ENCODE measurements around the gene MEG3.

Gene MEG3
- total RNA-seq: 0 to 2.2 (median 0.14) reads per million in 18 experiments

DNA sequence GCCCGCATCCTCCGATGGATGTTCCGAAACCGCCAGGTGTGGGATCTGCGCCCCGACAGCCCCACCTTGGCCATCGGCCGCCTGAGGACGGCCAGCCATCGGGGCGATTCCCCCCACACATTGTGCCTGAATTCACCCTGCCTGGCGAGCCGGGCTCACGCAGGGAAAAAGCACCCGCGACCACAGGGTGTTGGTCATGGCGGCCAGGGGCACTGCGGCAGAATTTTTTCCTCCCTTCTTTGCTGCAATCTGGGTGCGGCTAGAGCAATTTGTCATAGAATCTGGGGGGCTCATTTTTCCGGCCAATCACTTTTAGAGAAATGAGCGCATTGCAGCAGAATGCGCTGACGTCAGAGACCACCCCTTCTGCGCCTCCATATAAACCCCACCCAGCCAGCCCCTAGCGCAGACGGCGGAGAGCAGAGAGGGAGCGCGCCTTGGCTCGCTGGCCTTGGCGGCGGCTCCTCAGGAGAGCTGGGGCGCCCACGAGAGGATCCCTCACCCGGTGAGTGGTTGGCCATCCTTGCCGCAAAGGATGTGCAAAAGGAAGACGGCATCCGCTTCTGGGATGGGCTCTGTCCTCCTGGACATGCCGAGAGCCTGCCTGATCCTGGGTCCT is at the start of gene MEG3:
TSS of gene MEG3 (plus strand) at position 406 of the 619 bp plus-strand sequence.
- no peak for DNase-seq

DNA sequence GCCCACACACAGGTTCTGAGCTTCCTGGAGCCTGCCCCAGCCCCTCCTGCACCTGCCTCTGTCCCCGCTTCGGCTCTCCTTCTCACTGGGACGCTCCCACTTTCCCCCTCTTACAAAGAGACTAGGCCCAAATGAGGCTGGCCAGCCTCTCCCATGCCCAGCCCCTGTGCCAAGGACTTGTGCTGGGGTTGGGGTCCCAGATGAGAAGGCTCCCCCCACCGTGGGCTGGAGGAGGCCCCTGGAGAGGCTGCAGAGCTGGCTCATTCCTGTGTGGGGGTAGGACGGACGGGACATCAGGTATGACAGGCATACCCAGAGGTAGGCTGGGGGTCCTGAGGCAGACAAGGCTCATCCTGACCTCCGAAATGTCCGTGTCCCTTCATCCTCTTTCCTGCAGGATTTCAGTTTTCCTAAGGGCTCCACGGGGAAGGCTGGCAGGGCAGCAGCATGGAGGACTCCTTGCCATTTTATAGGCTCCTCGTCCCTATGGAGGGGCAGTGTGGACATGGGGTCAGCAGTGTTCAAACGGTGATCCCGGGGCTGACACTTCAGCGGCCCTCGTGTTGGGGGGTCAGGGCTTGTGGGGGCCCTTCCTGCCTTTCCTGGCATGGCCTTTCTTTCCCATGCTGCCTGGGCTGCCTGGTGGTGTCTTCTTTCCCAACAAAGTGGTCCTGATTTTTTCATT is 49.1 kb upstream of the MEG3 start:
- DNase-seq: no peak

DNA sequence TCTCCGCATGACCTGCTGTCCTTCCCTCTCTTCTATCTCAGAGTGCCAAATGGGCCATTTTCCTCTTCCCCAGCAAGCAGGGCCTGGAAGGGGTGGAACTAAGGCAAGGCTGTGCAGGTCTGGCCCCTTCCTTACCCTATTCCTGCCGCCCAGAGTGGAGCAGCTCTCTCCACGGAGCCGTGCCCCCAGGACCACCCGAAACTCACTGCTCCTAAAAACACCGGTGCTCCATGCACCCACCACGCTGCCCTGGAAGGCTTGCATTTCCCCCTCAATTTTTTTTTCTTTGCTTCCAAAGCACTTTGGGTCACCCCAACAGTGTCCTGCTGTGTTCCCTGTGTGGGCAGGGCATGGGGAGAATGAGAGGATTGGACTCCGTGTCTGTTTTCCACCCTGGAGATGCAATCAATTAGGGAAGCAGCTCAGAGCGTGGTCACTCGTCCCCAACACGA is 48.5 kb upstream of the MEG3 start:
- no peak for DNase-seq

DNA sequence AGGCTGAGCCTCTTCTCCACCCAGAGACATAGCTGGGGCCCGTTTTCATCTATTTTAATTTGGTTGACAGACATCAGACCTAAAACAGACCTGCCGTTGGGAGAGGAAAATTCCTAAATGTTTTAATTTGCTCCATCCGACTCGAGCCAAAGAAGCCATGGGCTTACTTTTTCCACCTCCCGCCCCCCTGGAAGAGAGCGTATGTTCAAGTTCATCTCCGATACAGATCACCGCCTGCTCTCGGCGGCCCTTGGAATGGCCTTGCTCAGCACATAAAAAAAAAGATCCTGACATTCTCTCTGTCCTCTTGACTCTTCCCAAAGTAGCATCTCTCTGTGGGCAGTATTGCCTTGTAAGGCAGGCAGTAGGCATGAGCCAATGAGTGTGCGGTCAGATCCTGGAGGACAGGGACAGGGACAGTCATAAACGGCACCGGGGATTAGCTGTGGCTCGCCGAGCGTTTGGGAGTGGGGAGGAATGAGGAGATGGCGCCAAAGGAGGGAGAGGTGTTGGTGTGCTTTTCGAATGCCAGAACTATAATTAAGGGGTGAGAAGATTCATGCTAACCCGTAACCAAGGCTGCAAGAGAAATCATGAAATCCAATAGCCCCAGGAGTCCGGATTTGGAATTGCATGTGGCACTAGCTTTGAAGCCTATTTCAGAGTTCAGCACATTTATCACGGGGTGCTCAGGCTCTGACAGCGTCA is 47.9 kb upstream of the MEG3 start:
- DNase-seq: no peak

DNA sequence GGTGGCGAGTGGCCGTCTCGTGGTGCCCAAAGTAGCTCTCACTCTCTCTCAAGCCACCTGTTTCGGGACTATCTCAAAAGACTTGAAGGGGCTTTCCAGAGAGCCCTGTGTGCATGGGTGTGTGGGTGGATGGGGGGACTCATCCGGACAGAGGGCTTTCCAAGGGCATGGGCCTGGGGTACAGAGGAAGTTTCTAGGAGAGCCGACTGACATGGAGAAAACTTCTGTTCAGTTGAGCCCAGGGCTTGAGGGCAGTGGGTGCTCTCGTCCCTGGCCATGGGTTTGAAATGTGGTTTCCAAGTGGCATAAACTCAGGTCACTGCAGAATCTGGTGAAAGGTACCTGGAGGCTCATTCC is 47.4 kb upstream of the MEG3 start:
- DNase-seq: no peak

DNA sequence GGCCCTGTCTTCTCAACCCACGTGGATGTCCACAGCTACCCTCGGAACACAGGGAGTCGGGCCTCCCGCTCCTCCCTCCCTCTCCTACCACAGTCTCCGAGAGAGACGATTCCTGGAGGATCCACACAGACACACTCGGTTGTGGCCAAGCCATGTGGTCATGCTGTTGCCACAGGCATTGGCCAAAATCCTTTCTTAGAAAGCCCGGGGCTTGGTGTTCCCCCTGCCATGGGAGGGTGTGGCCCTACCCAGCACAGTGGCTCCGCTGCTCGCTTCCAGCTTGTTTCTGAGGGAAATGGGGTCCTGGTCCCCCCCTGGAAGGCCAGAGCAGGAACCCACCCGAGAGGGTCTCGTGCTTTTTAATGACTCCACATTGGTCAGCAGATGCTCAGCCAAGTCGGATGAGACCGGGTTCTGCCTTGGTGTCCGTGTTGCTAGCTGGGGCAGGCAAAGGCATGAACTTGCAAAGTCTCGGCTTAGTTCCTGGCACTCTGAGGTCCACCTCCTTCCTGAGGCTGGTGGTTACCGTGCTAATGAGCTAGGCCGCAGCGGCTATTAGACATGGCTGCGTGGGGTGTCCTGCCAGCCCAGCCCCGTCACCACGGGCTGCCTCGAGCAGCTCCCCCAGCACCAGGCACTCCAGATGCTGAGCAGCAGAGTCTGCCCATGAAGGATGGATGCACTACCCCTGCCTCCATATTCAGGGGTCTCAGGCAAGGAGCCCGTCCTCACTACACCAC is 46.8 kb upstream of the MEG3 start:
- DNase-seq: no peak

DNA sequence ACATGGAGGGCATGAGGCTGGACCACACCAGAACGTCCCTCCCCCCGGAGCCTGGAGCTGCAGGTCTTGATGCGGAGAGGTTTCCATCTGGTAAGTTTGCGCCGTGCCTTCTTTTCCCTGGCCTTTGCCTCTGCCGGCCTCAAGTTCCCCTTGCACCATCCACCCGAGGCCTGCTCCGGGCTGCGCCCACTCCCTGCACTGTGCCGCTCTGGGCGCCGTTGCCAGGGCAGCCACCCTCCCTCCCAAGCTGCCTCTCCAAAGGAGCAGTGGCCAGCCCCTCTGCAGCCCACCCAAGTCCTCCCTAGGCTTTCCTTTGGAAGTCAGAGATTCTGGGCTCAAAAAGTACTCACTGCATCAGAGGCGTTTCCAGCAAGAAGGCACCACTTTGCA is 46.2 kb upstream of the MEG3 start:
- no peak for DNase-seq

DNA sequence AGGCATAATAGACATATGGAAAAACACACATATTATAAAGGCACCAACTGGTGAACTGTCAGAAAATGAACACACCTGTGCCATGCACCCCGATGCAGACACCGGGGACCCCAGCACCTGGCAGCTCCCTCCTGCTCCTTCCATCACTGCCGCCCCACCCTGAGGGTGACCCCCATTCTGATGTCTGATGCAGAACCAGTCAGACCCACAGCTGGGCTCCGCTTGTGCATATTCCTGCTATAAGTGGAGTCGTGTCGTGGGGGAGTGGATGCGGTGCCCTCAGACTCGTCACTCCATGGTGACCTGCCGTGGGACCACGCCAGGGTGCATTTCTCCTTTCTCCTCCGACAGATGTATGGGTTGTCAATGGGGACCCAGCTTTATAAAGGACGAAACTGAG is 45.7 kb upstream of the MEG3 start:
- no peak for DNase-seq

DNA sequence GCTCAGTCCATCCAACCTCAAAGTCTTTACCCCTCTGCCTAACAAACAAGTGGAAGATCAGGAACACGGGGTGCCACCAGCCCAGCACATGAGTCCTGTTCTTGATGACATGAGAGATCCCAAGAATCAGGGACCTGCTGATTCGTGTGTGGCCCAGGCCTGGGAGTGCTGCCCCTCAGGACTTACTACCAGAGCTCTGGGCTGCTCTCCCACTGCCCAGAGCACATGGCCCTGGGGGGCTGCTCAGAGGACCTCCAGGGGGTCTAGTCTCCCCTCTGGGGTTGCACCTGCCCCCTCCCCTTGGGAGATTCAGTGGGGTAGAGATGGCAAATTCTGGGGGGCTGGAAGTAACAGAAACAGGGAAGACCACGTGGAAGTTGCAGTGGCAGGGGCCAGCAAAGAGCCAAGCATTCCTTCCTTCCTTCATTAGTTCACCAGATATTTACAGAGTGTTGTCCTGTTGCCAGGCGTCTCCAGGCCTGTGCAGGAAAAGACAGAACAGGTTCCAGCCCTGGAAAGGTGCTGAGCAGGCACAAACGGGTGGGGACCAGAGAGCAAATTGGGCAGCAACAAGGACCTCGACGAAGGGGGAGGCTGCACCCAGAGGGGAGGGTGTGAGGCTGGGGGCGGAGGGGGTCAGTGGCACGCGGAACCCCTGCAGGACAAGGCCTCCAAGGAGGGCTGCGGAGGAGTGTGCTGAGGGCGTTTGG is 45.1 kb upstream of the MEG3 start:
- no peak for DNase-seq

DNA sequence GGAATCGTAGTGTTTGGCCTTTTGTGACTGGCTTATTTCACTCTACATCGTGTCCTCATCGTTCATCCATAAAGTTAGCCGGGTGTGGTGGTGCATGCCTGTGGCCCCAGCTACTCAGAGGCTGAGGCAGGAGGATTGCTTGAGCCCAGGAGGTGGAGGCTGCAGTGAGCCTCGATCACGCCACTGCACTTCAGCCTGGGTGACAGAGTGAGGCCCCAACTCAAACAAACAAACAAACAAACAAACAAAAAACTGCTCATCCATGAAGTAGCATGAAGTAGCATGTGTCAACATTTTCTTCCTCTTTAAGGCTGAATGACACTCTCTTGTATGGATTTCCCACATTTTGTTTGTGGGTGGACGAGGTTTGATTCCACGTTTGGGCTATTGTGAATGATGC is 44.0 kb upstream of the MEG3 start:
- no peak for DNase-seq

DNA sequence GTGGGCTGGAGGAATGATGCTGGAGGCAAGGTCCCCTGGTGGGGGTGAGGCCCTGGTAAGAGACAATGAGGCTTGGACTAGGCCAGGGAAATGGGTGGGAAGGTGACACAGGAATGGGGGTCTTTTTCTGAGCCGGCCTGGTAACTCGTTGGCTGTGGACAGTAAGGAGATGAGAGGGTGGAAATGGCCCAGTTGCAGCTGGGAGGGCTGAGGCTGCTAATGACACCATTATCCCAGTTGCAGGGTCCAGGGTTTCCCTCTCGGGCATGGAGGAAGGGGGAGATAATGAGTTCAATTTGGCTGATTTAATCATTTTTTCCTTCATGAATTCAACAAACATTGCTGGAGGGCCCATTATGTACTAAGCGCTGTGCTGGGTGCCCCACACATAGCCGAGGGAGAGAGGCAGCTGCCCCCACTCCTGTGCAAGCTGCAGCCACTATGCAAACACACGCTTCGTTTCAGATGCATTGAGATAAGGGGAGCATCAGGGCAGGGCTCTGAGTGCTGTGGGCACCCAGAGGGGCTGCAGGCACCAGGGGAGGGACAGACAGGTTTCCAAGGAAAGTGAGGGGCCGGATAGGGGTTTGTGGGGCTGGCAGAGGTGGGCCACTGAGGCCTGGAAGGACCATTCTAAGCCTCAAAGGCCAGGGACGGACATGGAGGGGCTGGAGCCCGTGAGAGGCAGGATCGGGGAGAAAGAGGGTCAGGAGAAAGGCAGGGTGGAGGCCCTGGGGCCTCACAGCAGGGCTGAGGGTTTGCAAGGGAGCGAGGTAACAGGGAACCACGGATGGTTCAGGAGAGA is 43.2 kb upstream of the MEG3 start:
- DNase-seq: no peak

DNA sequence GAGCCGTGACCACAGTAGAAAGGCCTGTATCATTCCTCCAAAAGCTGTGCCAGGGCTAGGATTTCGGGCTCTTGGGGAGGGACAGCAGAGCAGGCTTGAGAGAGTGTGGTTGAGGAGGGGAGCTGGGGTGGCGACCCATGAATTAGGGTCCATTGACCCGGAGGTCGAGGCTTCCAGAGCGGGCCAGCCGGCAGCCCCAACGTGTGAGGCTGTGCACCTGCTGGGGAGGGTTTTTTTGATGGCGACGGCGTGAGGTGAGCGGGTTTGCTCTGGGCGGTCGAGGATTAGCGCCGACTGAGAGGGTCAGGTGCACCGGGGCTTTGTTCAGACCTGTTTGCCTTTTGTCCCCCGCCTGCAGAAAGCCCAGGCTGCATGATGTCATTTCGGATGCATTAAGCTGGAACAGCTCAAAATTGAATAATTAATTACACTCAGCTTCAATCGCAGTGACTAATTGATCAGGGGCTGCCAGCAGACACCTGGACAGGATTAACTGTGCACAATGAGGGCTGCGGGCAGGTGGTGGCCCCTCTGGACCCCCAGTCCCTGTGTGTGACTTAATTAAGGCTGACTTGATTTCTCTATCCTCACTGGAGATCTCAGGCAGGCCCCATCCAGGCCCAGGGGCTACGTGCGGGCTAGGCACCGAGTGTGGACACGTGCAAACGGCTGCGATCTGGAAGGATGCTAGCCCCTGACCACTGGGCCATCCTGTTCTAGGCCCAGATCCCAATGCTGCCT is 42.1 kb upstream of the MEG3 start:
- no peak for DNase-seq

DNA sequence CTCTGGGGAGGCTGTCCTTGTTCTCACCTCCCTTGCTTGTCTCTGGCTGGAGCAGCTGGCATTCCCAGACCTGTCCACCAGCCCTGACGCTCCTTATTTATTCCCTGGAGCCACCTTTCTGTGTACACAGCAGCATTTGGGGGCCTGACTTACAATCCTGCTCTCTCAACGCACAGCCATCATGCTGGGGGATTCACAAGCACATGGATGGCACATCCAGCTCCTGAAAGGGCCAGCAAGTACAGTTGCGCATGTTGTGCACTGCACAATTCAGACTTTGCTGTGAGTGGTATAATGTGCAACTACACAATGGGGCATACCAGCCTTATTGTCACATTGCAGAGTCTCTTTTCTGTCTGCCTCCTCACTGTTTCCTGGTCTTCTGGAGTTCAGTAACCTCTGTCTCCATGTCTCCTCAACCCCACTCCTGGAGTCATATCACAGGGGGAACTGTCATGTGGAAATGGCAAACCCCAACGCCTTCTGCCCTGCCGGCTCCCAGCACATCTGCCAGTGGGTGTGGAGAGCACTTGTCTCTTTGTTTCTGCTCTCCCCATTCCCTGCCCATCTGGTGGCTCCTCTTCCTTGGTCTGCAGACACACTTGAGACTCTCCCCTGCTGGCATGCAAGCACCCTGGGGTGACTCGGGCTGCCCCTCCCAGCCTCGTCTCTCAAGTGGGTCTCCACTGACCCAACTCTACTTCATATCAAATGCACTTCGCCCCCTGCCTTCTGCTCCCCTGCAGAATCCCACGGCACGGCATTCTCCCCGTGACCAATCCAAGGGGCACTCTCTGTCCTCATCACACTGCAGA is 41.2 kb upstream of the MEG3 start:
- no peak for DNase-seq

DNA sequence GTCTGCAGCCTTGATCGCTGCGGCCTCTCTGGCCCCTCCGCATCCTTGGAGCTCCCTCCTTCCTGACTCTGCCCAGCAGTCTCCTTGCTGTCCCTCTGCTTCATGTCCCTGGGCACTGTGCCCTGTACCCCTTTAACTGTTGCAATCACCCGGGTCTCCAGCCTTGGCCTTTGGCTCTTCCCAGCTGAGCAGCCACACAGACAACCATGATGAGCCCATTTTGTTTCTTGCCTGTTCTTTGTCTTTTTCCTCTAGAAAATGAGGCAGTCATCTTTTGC is 40.6 kb upstream of the MEG3 start:
- DNase-seq: no peak

DNA sequence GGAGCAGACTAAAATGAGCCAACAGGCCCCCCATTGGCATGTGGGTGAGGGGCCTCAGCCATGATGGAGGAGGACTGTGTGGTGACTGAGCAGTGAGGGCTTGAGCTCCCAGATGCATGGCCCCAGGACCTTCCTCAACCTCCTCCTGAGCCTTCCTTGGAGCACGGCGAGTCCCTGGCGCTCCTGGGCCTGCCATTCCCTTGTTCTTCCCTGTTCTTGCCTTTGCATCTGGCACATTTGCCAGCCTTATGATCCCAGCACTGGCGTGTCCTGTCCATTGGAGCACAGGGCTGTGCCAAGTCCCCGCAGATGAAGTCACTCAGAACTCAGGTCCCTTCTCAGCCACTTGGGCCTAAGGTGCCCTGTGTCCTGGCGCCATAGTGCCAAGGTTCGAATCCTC is 40.3 kb upstream of the MEG3 start:
- DNase-seq: no peak

DNA sequence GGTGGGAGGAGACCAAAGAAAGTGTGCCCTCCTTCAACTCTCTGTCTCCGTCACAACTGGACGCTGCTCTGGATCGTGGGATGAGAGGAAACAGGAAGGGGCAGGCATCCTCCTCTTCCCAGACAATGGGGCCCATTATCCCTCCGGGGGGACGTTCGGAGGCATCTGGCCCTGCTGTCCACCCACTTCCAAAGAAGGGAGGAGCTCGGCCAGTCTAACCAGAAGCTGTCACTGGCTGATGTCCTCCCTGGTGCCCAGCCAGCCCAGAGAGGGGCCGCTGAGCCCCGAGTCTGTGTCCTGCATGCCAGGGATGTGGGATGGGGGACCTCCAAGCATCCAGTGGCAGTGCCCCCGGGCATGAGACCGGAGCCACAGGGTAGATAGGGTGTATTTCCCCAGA is 39.8 kb upstream of the MEG3 start:
- no peak for DNase-seq

DNA sequence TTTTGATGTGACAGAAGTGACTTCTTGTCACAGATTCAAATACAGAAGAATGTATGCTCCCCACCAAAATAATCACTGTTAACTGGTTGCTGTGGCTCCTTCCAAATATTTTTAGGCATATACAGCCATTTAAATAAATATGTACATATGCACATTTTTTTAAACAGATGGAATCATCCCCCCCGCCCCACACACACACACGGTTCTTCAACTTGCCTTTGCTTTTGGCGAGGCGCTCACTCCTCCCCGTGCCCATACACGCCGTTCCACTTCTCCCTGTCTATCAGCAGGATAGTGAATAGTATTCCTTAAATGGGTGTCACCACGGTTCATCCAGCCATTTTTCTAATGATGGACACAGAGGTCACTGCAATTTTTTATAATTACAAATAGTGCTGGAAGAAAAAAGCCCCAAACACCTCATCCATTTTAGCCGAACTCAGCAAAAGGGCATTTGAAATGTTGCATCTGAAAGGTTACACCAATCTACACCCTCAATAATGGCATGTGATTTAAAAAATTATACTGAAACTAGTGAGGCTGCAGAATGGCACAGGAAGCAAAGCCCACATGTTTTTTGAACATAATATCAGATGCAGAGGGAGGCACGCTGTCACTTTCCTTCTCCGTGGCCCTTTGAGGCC is 39.2 kb upstream of the MEG3 start:
- no peak for DNase-seq

DNA sequence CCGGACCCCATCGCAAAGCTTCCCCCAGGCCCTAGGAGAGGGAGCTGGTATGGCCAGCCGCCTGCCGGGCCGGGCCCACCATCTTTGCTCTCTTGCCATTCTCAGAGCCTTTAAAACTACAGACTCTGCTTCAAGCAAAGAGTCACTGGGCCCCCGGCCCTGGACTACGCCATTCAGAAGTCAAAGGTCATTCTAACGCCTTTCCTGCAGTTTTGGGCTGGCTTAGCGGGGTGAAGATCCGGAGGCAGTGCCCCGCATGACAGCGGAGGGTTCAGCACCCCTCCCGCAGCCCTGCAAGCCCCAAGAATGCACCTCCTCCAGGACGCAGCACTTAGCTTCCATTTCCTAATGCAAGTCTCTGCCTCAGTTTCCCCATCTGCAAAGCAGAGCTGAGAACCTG is 38.3 kb upstream of the MEG3 start:
- no peak for DNase-seq

DNA sequence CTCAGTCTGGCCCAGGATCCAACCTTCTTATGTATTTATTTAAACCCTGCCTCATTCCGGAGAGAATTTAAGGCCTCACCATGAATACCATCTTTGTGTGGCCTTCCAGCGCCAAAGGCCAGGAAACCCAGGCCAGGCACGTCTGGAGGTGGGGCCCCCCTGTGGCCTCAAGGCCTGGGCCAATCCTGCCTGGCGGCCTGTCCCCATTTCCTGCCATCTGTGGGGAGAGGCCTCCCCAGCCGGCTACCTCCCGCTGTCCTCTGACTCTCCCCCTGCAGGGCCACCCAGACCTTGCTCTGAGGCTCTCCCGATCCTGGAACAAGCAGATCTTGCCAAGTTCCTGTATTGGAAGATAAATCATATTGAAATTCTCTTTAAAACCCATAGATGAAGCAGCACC is 37.4 kb upstream of the MEG3 start:
- DNase-seq: no peak

DNA sequence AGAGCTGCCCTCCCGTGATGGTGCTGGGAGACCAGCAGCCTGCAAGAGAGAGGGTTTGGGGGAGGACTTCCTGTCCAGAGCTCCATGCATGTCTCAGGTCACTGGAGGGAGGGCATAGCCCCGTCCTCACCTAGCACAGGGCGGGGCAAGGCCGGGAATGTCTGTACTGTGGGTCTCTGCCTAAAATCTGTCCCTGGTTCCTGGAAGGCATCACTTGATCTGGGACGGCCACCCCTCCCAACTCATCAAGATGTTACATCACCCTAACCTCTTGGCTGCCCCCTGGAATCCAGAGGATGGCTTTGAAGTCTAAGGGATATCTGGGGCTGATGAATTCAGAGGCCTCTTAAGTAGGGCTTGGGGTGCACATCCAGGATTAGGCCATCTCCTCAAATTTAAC is 37.0 kb upstream of the MEG3 start:
- DNase-seq: no peak
